Prostate gland (tissue), 2 donors: ENCODE data around the gene B3GNT4. TPM values are rescaled to one million over a fixed set of nuclear protein-coding genes. Genes with fewer than 3 reads are reported as not detected.
"Not testable (repeated sequence)": the region's sequence is repeated elsewhere in the genome, so short reads cannot be mapped to it uniquely, and the experiment has no call there.

Source experiments
- DNase-seq: peaks from one replicate; pipeline ENCODE4 v3.0.0-alpha.2; 2019; ENCODE audit warnings: low spot score
- H3K27ac ChIP-seq, 2 donors: fragments of 200-600 bp; sonication (generic); 2 replicates each; pipeline ENCODE4 v1.5.1; 2017 to 2019
- H3K27me3 ChIP-seq: fragments of 200-600 bp; sonication (generic); replicated peaks from 2 replicates; pipeline ENCODE4 v1.5.1; 2019; ENCODE audit not compliant: insufficient read depth
- H3K36me3 ChIP-seq, 2 donors: fragments of 200-600 bp; sonication (generic); 1 replicate in 1 of 2; 2 replicates in 1 of 2; pipeline versions ENCODE4 v1.5.1 to v1.8.1; 2017 to 2019
- H3K4me1 ChIP-seq: fragments of 200-600 bp; sonication (generic); replicated peaks from 2 replicates; pipeline ENCODE4 v1.5.1; 2019
- H3K4me3 ChIP-seq, 2 donors: fragments of 200-600 bp; sonication (generic); 2 replicates each; pipeline ENCODE4 v1.5.1; 2017 to 2019
- H3K9me3 ChIP-seq: fragments of 200-600 bp; sonication (generic); 2 replicates; pipeline ENCODE4 v1.5.1; 2017
- CTCF ChIP-seq, 4 experiments: fragments of 200-600 bp in 2 of 4; fragments of 450-650 bp in 2 of 4; sonication (generic) in 2 of 4; IDR thresholded peaks; 1 replicate in 3 of 4; 2 replicates in 1 of 4; pipeline ENCODE4 v1.5.1; 2016 to 2019; ENCODE audit warnings: antibody characterized with exemption in 4 of 4, mild to moderate bottlenecking in 2 of 4, moderate library complexity in 2 of 4
- POLR2A ChIP-seq: fragments of 450-650 bp; IDR thresholded peaks from one replicate; pipeline ENCODE4 v1.6.1; 2016; ENCODE audit warnings: antibody characterized with exemption, mild to moderate bottlenecking
- POLR2AphosphoS5 ChIP-seq: sonication (generic); formaldehyde crosslinking; IDR thresholded peaks from one replicate; pipeline ENCODE4 v1.6.1; 2017; ENCODE audit warnings: antibody characterized with exemption
- WGBS: methylation state at CpG from one replicate; pipeline ENCODE4 v1.1.5; 2018; 5-methylcytosine and 5-hydroxymethylcytosine counted together
- intact Hi-C: fragments of 100-400 bp; cut with DNase I; formaldehyde crosslinking; loops from one replicate; pipeline ENCODE4 v1.14.2; 2022
- total RNA-seq, 2 donors: library from RNA; depleted of rRNA; stranded (reverse); fragments of >200 nt; gene quantifications; one replicate each; pipeline ENCODE4 v1.1.0, GENCODE V29; 2016

B3GNT4 gene
- total RNA-seq, 2 donors from 2014 or later = 0.64 to 5.1 TPM

DNA sequence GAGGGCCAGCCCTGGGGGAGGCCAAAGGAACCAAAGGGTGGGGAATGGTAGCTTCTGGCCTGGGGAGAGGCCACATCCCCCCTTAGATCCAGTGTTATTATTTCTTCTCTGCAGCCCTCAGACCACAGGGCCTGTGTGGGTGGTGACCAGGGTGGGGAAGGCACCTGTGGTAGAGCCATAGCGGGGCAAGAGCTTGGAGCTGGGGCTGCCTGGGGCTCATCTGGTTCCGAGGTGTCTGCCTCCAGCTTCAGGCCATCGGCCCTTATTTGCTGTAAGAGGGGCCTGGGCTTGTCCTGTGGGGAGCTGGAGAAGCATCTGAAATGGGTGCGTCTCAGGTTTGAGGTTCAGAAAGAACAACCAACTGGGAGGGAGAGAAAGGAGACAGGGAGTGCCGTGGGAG lies 2.1 kb upstream of the B3GNT4 start:
- 85% methylated on average over 5 of the region's 5 CpGs for WGBS

GRCh38 chr12:122202017-122202416 lies 1.5 kb upstream of the B3GNT4 start:
- H3K9me3 ChIP-seq = no peaks in the 10 kb centered on the region
- H3K4me3 ChIP-seq = no peak overlapping the region
- 88% methylated on average over 6 of the region's 6 CpGs for WGBS
- H3K4me1 ChIP-seq = no peaks in the 10 kb centered on the region
- H3K27me3 ChIP-seq = no peaks in the 10 kb centered on the region
- TF ChIP-seq POLR2AphosphoS5 (no peak), CTCF (IDR thresholded peaks at IDR 0.05) (no peak), POLR2A (no peak)
- no peak for DNase-seq
- H3K27ac ChIP-seq = no peak overlapping the region
- no peaks in the 10 kb centered on the region for H3K36me3 ChIP-seq
- intact Hi-C loops = no loop called here

More for the DNA sequence above, 2.1 kb upstream of the B3GNT4 start:
- Histone ChIP-seq H3K4me1 (no peaks in the 10 kb centered on the region), H3K27me3 (no peaks in the 10 kb centered on the region), H3K4me3 (no peak overlapping the region), H3K36me3 (no peaks in the 10 kb centered on the region), H3K9me3 (no peaks in the 10 kb centered on the region), H3K27ac (no peak overlapping the region)
- no peak for TF ChIP-seq CTCF (IDR thresholded peaks at IDR 0.05)
- TF ChIP-seq POLR2AphosphoS5 = no peak
- no peak for TF ChIP-seq POLR2A
- intact Hi-C loops = no loop called here
- DNase-seq = no peak

GRCh38 chr12:122202811-122203210 lies 698 bp upstream of the B3GNT4 start:
- H3K27ac ChIP-seq, H3K9me3 ChIP-seq, H3K4me1 ChIP-seq, H3K27me3 ChIP-seq, DNase-seq, intact Hi-C loops, H3K36me3 ChIP-seq: not testable (repeated sequence)
- peak overlapping the region; percentile 34 to 49 for H3K4me3 ChIP-seq
- WGBS = 58% methylated on average over 19 of the region's 19 CpGs

DNA sequence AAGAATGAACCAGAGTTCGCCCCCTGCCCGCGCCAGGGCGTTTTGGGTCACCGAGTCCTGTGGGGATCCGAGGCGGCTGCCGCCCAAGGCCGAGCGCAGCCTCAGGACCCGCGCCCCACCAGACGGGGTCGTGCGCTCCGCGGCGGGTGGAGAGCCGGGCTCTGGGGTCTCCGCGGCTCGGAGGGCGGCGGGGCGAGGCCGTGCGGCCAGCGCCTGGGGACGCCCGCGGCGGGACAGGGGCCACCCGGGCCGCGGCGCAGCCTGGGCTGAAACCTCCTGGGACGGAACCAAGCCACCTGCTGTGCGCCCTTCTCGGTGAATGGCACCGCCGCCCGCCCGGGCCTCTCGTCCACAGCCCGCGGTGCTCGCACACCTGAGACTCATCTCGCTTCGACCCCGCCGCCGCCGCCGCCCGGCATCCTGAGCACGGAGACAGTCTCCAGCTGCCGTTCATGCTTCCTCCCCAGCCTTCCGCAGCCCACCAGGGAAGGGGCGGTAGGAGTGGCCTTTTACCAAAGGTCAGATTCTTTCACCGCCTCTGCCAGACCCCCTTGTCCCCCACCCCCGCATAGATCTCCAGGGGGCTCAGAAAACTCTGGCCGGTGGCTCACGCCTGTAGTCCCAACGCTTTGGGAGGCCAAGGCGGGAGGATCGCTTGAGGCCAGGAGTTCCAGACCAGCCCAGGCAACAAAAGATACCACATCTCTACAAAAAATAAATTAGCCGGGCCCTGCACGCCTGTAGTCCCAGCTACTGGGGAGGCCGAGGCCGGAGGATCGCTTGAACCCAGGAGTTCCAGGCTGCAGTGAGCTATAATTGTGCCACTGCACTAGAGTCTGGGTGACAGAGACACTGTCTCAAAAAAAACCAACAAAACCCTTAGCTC lies 901 bp downstream of the B3GNT4 start:
- Histone ChIP-seq H3K27ac (no peak overlapping the region), H3K27me3 (no peaks in the 10 kb centered on the region), H3K9me3 (no peaks in the 10 kb centered on the region), H3K4me3 (peak overlapping the region; percentile 34 to 49), H3K36me3 (peaks cover 6 to 8% of the 10 kb centered on the region in 2 donors), H3K4me1 (no peaks in the 10 kb centered on the region)
- no peak for DNase-seq
- intact Hi-C loops = no loop called here
- TF ChIP-seq CTCF (IDR thresholded peaks at IDR 0.05) = no peak
- no peak for TF ChIP-seq POLR2AphosphoS5
- TF ChIP-seq POLR2A = no peak
- WGBS = 18% methylated on average over 52 of the region's 71 CpGs

DNA sequence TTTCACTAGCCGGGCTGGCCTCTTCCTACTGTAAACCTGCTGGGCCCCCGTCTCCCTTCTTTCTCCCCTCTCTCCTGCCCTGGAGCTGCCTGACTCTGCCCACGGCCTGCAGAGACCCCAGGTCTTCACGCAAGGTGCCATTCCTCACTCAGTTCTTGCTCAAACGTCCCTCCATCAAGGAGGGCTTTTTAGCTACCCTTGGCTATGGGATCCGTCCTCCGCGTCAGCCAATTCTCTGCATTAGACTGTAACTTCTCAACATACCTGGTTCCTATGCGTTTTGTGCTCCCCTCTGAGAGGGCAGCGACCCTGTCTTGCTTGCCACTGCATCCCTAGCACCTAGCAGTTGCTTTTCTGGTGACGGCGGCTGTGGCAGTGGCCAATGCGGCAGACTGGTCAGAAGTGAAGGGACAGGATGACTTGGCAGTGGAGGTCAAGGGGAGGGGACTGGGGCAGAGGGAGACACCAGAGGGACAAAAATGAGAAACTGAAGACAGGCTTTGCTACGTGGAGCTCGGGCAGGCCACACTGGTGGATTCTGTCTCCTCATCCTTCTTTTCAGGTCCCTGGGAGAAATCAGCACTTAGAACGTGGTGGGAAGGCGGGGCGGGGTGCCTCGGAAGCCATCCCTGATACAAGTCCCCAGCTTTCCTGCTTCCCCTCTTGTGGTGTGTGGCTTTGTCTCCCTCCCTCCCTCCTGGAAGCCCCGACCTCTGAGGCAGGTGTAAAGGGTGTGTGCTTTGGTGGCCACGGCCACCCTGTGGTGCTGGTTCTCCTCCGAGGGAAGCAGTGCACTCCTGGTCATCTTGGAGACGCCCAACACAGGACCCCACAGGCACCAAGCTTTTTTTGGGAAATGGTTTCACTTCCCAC lies 1.8 kb downstream of the B3GNT4 start:
- intact Hi-C loops = no loop called here
- WGBS = 51% methylated on average over 23 of the region's 23 CpGs
- Histone ChIP-seq H3K4me3 (no peak overlapping the region), H3K36me3 (peaks cover 6 to 8% of the 10 kb centered on the region in 2 donors), H3K9me3 (no peaks in the 10 kb centered on the region), H3K4me1 (no peaks in the 10 kb centered on the region), H3K27me3 (no peaks in the 10 kb centered on the region), H3K27ac (no peak overlapping the region)
- no peak for DNase-seq
- TF ChIP-seq CTCF (IDR thresholded peaks at IDR 0.05) = no peak
- TF ChIP-seq POLR2A = no peak
- no peak for TF ChIP-seq POLR2AphosphoS5
